ENCODE measurements around the gene LRRC7. TPM values are rescaled to one million over a fixed set of nuclear protein-coding genes. Genes with fewer than 3 reads are reported as not detected.
A peak's percentile ranks its signal among the peaks of the same experiment; 100 is the strongest.

LRRC7 gene
- total and polyA plus RNA-seq, 7 donors, result 0.33 to 1.2 (median 0.94) TPM; not detected in 2

DNA sequence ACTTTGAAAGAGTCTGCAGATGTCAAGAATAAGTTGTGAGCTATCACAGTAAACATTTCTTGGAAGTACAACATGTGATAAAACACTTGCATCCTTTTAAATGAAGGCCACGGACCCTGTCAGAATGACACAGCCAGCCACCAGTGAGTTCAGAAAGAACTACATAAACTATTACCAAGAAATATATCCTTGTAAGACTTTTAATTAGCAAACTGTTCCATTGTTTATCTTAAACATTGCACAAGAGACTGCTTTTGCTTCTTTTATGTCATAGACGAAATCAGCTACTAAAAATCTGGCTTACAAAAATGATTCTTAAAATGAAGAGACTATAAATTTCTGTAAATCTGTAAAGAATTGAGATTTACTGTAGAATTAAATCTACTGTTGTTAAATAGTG is 17.9 kb downstream of the LRRC7 start:
- WGBS, 3 donors, result 37 to 54% (median 44%) methylated on average over 2 of the region's 2 CpGs

DNA sequence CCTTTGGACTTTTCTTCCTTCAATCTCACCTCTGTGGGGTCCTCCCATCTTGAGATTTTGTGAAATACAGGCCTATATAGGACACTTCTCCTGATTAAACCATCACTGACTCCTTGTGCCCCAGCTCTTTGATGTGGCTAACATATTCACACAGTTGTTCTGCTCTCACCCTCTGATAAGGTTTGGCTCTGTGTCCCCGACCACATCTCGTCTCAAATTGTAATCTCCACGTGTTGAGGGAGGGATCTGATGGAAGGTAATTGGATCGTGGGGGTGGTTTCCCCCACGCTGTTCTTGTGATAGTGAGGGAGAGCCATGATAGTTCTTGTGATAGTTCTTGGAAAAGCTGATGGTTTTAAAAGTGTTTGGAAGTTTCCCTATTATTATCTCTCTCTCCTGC is 19.7 kb downstream of the LRRC7 start:
- 49 to 67% (median 63%) methylated on average over 5 of the region's 5 CpGs for WGBS, 3 donors
- no peak overlapping the region for H3K4me3 ChIP-seq
- no peaks in the 10 kb centered on the region for H3K4me1 ChIP-seq
- intact Hi-C loops (cut with DNase I), result no loop called here
- ATAC-seq, result peak in 1 of 4 donors; percentile 44
- H3K36me3 ChIP-seq (ENCODE audit: insufficient read depth in 1 of 2, low read depth in 1 of 2), result no peaks in the 10 kb centered on the region
- no peaks in the 10 kb centered on the region for H3K9me3 ChIP-seq
- no peaks in the 10 kb centered on the region for H3K27me3 ChIP-seq (ENCODE audit: insufficient read depth in 3 of 3, low read length in 2 of 3)
- no peak for DNase-seq
- TF ChIP-seq, protein P1, sequence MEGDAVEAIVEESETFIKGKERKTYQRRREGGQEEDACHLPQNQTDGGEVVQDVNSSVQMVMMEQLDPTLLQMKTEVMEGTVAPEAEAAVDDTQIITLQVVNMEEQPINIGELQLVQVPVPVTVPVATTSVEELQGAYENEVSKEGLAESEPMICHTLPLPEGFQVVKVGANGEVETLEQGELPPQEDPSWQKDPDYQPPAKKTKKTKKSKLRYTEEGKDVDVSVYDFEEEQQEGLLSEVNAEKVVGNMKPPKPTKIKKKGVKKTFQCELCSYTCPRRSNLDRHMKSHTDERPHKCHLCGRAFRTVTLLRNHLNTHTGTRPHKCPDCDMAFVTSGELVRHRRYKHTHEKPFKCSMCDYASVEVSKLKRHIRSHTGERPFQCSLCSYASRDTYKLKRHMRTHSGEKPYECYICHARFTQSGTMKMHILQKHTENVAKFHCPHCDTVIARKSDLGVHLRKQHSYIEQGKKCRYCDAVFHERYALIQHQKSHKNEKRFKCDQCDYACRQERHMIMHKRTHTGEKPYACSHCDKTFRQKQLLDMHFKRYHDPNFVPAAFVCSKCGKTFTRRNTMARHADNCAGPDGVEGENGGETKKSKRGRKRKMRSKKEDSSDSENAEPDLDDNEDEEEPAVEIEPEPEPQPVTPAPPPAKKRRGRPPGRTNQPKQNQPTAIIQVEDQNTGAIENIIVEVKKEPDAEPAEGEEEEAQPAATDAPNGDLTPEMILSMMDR (IDR thresholded peaks at IDR 0.05), result no peak
- H3K27ac ChIP-seq, result no peak overlapping the region

More for the DNA sequence above, 17.9 kb downstream of the LRRC7 start:
- no peak overlapping the region for H3K27ac ChIP-seq
- TF ChIP-seq, protein P1 (IDR thresholded peaks at IDR 0.05), result no peak
- intact Hi-C loops (cut with DNase I), result no loop called here
- H3K27me3 ChIP-seq (ENCODE audit: insufficient read depth in 3 of 3, low read length in 2 of 3), result no peaks in the 10 kb centered on the region
- no peaks in the 10 kb centered on the region for H3K9me3 ChIP-seq
- H3K4me1 ChIP-seq, result no peaks in the 10 kb centered on the region
- no peak for ATAC-seq
- DNase-seq, result no peak
- no peaks in the 10 kb centered on the region for H3K36me3 ChIP-seq (ENCODE audit: insufficient read depth in 1 of 2, low read depth in 1 of 2)
- H3K4me3 ChIP-seq, result no peak overlapping the region

DNA sequence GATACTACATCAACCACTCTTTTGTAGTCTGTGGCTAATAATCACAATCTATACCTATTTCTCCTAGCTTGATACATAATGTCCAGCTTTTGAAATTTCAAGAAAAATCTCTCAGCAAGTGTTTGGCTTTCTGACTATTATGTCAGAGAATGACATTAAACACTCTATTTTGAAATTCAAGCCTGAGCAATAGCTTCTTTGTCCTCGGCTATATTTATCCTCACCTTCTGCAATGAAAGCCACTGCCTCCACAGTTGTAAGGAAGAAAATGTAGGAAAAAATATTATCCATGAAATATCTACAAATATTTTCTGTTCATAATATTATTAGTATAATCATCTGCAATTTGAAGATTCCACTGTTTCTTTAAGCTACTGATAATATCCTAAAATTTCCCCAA is 22.1 kb downstream of the LRRC7 start:
- ATAC-seq (peak in 2 of 4 donors; percentile 74 to 80), DNase-seq (no peak)
- 34 to 48% (median 37%) methylated on average over 1 of the region's 1 CpG for WGBS, 3 donors
- Histone ChIP-seq H3K27me3 (ENCODE audit: insufficient read depth in 3 of 3, low read length in 2 of 3) (no peaks in the 10 kb centered on the region), H3K4me1 (no peaks in the 10 kb centered on the region), H3K9me3 (no peaks in the 10 kb centered on the region), H3K36me3 (ENCODE audit: insufficient read depth in 1 of 2, low read depth in 1 of 2) (no peaks in the 10 kb centered on the region), H3K27ac (no peak overlapping the region), H3K4me3 (no peak overlapping the region)
- intact Hi-C loops (cut with DNase I), result no loop called here
- TF ChIP-seq, protein P1 (IDR thresholded peaks at IDR 0.05), result no peak

DNA sequence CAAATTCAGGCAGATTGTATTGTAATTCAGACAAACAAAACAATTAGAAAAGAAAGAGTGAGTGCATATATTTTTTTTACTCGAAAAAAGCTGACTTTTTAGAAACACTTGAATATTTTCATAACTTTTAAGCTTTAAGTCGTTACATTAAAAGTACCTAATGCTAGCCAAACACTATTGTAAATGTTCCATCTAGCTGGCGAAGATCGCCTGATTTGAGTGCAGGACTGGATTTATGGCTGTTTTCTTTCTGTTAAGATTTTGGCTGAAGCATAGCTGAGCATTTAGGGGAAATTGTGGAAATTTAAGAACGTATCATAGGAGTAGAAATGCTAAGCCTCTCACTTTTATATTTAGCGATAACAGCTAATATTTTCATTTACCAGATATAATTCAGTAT is 24.6 kb downstream of the LRRC7 start:
- 82 to 83% (median 83%) methylated on average over 6 of the region's 6 CpGs for WGBS, 3 donors
- intact Hi-C loops (cut with DNase I), result no loop called here
- Histone ChIP-seq H3K27me3 (ENCODE audit: insufficient read depth in 3 of 3, low read length in 2 of 3) (no peaks in the 10 kb centered on the region), H3K36me3 (ENCODE audit: insufficient read depth in 1 of 2, low read depth in 1 of 2) (no peaks in the 10 kb centered on the region), H3K9me3 (no peaks in the 10 kb centered on the region), H3K27ac (no peak overlapping the region), H3K4me1 (no peaks in the 10 kb centered on the region), H3K4me3 (no peak overlapping the region)
- TF ChIP-seq, protein P1 (IDR thresholded peaks at IDR 0.05), result no peak
- no peak for DNase-seq
- no peak for ATAC-seq

DNA sequence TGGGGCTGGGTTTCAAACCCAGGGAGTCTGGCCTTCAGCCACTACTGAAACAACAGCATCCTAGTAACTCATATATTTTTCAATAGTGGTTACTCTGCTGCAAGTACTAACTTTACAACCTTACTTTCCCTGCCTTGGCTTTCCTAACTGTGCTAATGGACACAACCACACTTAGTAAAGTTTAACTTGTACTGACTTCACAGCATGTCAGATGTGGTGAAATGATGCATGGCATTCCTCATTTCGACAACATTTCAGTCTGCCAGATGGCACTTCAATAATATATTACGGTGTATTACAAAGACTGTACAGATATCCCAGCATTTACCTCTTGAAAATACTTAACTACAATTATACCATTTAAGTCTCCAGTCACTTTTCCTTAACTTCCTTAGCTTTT is 27.8 kb downstream of the LRRC7 start:
- ATAC-seq (no peak), DNase-seq (no peak)
- no peaks in the 10 kb centered on the region for H3K27me3 ChIP-seq (ENCODE audit: insufficient read depth in 3 of 3, low read length in 2 of 3)
- 20 to 51% (median 35%) methylated on average over 2 of the region's 2 CpGs for WGBS, 3 donors
- H3K27ac ChIP-seq, result no peak overlapping the region
- H3K36me3 ChIP-seq (ENCODE audit: insufficient read depth in 1 of 2, low read depth in 1 of 2), result no peaks in the 10 kb centered on the region
- intact Hi-C loops (cut with DNase I), result no loop called here
- no peaks in the 10 kb centered on the region for H3K9me3 ChIP-seq
- H3K4me1 ChIP-seq, result no peaks in the 10 kb centered on the region
- TF ChIP-seq, protein P1 (IDR thresholded peaks at IDR 0.05), result no peak
- no peak overlapping the region for H3K4me3 ChIP-seq

Data from psoas muscle (tissue), 8 donors.